ENCODE results near the gene FGD3. TPM values are rescaled to one million over a fixed set of nuclear protein-coding genes. Genes with fewer than 3 reads are reported as not detected.

FGD3 gene
- total and polyA plus RNA-seq, 10 donors, result 30.7 to 99.1 (median 68.7) TPM

DNA sequence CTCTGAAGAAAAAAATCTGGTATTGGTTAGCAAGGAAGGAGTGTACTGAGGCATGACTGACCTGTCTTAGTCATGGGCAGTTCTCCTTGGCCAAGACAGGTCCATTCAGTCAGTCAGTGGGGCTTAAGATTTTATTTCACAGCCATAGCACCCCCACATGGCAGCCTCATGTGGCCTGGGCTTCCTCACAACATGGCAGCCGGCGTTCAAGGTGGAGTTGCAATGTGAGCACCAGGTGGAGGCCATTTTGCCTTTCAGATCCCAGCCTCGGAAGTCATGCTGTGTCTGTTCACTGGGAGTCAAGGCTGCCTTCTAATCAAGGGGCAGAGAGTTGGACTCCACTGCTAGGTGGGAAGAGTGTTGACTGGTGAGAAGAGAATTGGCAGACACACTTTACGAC lies 138.4 kb downstream of the FGD3 start:
- Histone ChIP-seq H3K27me3 (replicated peaks in 1 of 7) (no peaks in the 10 kb centered on the region), H3K9me3 (peaks cover 0 to 6% (median 2%) of the 10 kb centered on the region in 8 donors), H3K36me3 (peaks cover 0 to 90% (median 38%) of the 10 kb centered on the region in 6 donors), H3K4me1 (peaks cover 0 to 19% (median 11%) of the 10 kb centered on the region in 6 donors), H3K4me3 (no peak overlapping the region), H3K27ac (no peak overlapping the region)
- peak; percentile 45 for DNase-seq
- intact Hi-C loops (cut with DNase I; ENCODE audit: low total_unique reads), result no loop called here
- 95 to 100% (median 97%) methylated on average over 1 to 4 of the region's 4 CpGs for WGBS, 5 donors
- TF ChIP-seq POLR2A (IDR thresholded peaks at IDR 0.05) (no peak), POLR2AphosphoS5 (IDR thresholded peaks at IDR 0.05) (no peak)
- TF ChIP-seq, protein P1, sequence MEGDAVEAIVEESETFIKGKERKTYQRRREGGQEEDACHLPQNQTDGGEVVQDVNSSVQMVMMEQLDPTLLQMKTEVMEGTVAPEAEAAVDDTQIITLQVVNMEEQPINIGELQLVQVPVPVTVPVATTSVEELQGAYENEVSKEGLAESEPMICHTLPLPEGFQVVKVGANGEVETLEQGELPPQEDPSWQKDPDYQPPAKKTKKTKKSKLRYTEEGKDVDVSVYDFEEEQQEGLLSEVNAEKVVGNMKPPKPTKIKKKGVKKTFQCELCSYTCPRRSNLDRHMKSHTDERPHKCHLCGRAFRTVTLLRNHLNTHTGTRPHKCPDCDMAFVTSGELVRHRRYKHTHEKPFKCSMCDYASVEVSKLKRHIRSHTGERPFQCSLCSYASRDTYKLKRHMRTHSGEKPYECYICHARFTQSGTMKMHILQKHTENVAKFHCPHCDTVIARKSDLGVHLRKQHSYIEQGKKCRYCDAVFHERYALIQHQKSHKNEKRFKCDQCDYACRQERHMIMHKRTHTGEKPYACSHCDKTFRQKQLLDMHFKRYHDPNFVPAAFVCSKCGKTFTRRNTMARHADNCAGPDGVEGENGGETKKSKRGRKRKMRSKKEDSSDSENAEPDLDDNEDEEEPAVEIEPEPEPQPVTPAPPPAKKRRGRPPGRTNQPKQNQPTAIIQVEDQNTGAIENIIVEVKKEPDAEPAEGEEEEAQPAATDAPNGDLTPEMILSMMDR (IDR thresholded peaks at IDR 0.05 in 8 of 11, conservative IDR thresholded peaks at IDR 0.05 in 3 of 11), result no peak

Other genes starting within 250 kb of the FGD3 start
- 10 to 100 TPM; 30.6 to 55.7 (median 36.8) TPM for gene BICD2, start 182.7 kb upstream of the FGD3 start, total RNA-seq
- 10 to 100 TPM in 2 of 3 donors, 1 to 10 TPM in 1; 9.4 to 12.0 (median 11.7) TPM for gene BICD2, start 182.7 kb upstream of the FGD3 start, polyA plus RNA-seq
- gene ZNF484, start 69.5 kb upstream of the FGD3 start, total RNA-seq, result 10 to 100 TPM; 13.8 to 28.4 (median 15.6) TPM
- 1 to 10 TPM; 1.1 to 1.5 (median 1.1) TPM for gene ZNF484, start 69.5 kb upstream of the FGD3 start, polyA plus RNA-seq
- 10 to 100 TPM; 27.6 to 54.8 (median 35.8) TPM for gene SUSD3, start 111.2 kb downstream of the FGD3 start, total RNA-seq
- 10 to 100 TPM; 50.4 to 68.8 (median 57.4) TPM for gene SUSD3, start 111.2 kb downstream of the FGD3 start, polyA plus RNA-seq
- 10 to 100 TPM; 32.8 to 78.8 (median 44.6) TPM for gene CARD19, start 148.7 kb downstream of the FGD3 start, total RNA-seq
- 10 to 100 TPM; 21.7 to 38.9 (median 23.0) TPM for gene CARD19, start 148.7 kb downstream of the FGD3 start, polyA plus RNA-seq
- 100 to 1,000 TPM in 6 of 7 donors, 10 to 100 TPM in 1; 75.0 to 142 (median 113) TPM for gene NINJ1, start 186.7 kb downstream of the FGD3 start, total RNA-seq
- 10 to 100 TPM; 26.5 to 68.9 (median 50.4) TPM for gene NINJ1, start 186.7 kb downstream of the FGD3 start, polyA plus RNA-seq
- 10 to 100 TPM in 3 of 7 donors, 1 to 10 TPM in 4; 4.7 to 20.0 (median 9.1) TPM for gene WNK2, start 236.6 kb downstream of the FGD3 start, total RNA-seq
- 1 to 10 TPM; 1.8 to 5.9 (median 1.9) TPM for gene WNK2, start 236.6 kb downstream of the FGD3 start, polyA plus RNA-seq

All from spleen (tissue), 11 donors.